HG02870 (cell line): ENCODE measurements around the gene LRRFIP1.

ENCODE experiments used
- ATAC-seq: cut with Tn5 transposase; IDR thresholded peaks from one replicate; pipeline ENCODE4 v1.9.1; 2021; ENCODE audit warnings: mild to moderate bottlenecking, moderate library complexity; ENCODE audit not compliant: unreplicated experiment

LRRFIP1 gene

DNA sequence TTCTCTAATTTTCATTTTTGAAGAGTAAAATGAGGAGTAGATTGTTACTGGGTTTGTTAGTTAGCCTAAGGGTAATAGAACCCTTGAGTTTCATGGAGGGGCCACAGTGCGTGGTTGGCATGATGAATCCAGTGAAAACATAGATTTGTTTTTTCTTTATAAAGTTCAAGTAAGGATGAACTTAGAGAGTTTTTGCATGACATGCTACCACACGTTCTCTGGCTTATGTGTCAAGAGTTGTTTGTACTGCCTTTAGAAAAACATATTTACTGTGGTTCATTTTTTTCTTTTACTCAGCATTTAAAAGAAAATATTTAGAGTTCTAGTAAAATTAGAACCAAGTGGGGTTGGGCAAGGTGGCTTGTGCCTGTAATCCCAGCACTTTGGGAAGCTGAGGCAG, 193.0 kb downstream of the LRRFIP1 start:
- ATAC-seq, result no peak

DNA sequence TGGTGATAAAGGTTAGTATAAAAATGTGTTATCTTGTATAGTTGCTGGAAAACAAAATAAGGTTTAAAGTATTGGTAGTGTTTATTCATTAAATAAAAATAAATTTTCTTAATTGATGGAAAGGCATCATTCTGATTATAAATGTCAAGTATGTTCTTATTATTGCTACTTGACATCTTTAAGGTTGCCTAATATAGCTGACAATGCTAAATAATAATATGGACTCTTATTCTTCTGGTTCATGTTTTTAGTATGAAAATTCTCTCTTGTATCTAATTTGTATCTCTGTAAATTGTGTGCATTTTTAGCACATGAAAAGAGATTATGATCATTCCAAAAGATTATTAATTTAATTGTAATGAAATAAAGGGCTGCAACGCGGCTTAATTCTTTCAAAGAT, 196.2 kb downstream of the LRRFIP1 start:
- ATAC-seq, result no peak

DNA sequence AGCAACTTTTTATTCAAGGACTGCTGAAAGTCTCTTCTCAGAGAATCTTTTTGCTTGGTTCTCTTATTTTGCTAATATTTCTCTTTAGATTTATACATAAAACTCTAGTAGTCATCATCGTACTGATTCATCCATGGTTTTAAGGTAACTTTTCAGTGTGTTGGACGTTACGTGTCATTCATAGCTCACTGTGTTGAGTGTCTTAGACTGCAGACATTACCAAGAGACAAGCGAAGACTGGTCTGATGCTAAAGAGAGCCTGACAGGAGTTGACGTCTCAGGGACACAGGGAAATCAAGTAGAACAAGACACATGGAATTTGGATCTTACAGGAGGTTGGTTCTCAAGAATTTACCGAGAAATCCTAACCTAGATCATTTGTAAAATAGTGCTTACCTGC, 196.7 kb downstream of the LRRFIP1 start:
- ATAC-seq, result no peak

DNA sequence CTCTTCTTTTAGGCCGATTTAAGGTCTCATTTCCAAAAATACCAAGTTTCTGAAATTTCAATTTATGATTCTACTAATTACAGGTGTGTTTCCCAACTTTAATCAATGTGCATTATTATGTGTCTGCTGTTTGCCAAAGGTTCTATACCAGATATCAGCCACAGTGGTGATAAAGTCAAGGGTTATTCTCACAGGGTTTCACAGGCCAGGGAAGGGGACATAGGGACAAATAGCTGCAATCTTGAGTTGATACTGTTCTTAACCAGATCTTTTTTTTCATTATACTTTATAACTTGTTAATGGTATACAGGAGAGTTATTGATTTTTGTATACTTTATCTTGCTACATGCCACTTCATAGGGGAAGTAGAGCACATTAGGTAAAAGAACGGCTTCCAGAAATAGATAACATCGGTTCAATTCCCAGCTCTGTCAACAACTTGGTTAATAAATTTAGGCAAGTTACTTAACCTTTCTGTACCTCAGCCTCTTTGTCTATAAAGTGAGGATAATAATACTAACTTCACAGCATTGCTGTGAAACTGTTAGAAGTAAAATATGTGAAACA, 200.1 kb downstream of the LRRFIP1 start:
- ATAC-seq, result no peak
